A549 treated with dexamethasone at 1 μM for 4 hours (cell line): ENCODE results near the gene CCR9. TPM values are rescaled to one million over a fixed set of nuclear protein-coding genes. Genes with fewer than 3 reads are reported as not detected.

Experiments used
- total RNA-seq: library from RNA; stranded (reverse); fragments of 200-300 nt; extraction: Qiagen RNA extraction; gene quantifications from 5 replicates; pipeline ENCODE4 v1.2.3, GENCODE V29; 2022

The CCR9 gene, protein sequence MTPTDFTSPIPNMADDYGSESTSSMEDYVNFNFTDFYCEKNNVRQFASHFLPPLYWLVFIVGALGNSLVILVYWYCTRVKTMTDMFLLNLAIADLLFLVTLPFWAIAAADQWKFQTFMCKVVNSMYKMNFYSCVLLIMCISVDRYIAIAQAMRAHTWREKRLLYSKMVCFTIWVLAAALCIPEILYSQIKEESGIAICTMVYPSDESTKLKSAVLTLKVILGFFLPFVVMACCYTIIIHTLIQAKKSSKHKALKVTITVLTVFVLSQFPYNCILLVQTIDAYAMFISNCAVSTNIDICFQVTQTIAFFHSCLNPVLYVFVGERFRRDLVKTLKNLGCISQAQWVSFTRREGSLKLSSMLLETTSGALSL
- 0.08 TPM in 1 of 5 replicates, not detected in the others for total RNA-seq

DNA sequence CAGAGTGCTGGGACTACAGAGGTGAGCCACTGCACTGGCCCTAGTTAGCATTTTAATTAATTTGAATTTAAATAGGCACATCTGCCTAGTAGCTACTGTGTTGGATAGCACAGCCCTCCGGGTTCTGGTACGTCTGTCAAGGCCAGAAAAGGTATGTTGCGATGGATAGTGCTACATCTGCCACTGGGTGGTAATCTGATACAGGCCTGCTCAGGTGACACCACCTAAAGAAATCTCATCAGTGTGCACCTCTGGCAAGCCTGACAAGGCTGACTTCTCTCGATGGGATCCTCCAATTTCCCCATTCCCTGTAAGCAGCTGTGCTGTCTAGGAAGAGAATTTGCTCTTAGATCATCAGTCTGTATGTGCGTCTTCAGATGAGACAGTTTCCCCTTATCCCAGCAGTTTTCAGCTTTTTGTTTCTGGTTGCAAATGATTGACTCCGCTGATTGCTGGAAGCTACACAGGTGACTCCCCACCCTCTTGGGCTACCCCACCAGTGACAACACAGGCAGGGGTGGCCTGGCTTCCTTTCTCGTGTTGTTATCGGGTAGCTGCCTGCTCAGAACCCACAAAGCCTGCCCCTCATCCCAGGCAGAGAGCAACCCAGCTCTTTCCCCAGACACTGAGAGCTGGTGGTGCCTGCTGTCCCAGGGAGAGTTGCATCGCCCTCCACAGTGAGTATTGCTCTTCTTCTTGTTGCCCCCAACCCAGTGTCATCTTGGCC lies at the start of gene CCR9:
Gene CCR9, plus strand, starts transcription at position 565 of the 727 bp plus-strand sequence. CDS start 8,391 bp downstream, outside the sequence.

DNA sequence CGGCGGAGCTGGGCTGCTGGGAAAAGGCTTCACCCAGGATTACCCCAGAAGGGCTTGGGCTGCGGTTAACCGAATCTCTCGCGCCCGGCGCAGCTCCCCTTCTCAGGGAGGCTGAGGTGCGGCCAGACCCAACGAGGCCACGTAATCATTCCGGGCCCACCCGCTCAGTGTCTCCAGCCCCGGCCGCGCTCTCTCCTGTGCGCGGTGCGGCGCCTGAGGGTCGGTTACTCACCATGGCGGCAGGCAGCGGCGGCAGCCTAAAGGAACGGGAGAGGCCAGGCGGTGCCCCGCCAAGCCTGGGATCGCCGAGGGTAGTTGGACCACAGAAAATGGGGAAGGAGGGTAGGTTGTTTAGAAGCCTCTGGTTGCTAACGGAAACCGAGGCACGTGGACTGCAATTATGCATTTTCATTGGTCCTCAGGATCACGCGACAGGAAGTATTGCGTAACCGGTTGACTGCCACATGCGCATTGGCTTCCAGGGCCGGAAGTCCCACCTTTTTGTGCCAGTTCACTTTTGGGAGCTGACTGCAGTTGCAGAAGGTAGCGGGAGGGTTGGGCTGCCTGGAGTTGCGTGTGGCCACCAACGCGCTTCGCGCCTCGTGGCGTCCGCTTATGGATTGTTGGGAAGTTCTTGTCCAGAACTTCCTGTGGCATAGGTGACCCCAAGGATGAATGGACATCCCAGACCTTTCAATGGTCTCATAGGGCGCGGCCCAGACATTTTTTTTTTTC lies 44.4 kb upstream of the CCR9 start, which contains the start of gene LZTFL1:
Gene LZTFL1, minus strand, starts transcription at position 363 of the 735 bp plus-strand sequence. Its CDS starts 128 bp downstream, at position 235.

DNA sequence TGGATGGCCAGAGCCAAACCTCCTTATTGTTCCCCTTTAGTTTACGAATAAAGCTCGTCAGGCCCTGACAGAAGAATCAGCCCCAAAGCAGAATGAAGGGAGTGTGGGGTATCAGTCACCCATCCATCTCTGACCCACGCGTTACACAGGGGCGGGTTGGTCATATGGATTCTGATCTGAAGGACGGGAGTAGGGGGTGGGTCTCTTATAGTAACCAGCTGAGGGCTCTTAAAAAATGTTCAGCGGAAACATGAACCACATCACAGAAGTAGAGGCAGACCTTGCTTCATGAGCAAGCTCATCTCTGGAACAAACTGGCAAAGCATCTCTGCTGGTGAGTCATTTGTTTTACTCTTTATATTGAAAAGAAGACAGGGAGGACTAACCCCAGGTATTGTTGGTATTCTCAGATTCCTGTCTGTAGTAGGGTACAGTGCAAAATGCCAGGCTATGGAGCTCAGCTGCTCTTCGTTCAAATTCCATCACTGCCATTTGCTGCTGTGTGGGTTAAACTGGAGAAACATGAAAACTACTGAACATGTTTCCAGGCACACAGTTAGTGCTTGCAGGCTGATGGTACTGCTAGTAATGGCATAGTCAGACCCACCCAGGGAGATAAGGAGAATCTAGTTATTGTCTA lies 57.0 kb downstream of the CCR9 start, which contains the start of gene CXCR6:
Gene CXCR6, plus strand, starts transcription at position 258 of the 640 bp plus-strand sequence. CDS start 3,018 bp downstream, outside the sequence.

Other genes starting within 250 kb of the CCR9 start
- gene SACM1L, start 197.1 kb upstream of the CCR9 start, total RNA-seq = 12.5 to 17.7 TPM (median 16.7 TPM) in 5 replicates
- gene SLC6A20, start 90.0 kb upstream of the CCR9 start, total RNA-seq = 0.02 to 0.17 TPM (median 0.04 TPM) in 5 replicates
- gene LZTFL1, start 44.4 kb upstream of the CCR9 start, total RNA-seq = 12.2 to 19.0 TPM (median 15.6 TPM) in 5 replicates
- not detected in 5 replicates for gene CXCR6, start 56.9 kb downstream of the CCR9 start, total RNA-seq
- 4.7 to 6.5 TPM (median 5.9 TPM) in 5 replicates for gene FYCO1, start 109.3 kb downstream of the CCR9 start, total RNA-seq
- not detected in 5 replicates for gene XCR1, start 140.9 kb downstream of the CCR9 start, total RNA-seq